HL-60/S4 treated with retinoic acid at 250 ng/mL for 4 days and 3 days (cell line): ENCODE measurements around the gene CNPY1.
"Not testable (repeated sequence)": the region's sequence is repeated elsewhere in the genome, so short reads cannot be mapped to it uniquely, and the experiment has no call there.

ENCODE experiments used
- in situ Hi-C: fragments of 300-500 bp; cut with MboI; formaldehyde crosslinking; loops from 2 replicates; pipeline ENCODE4 v1.7.0; 2022; ENCODE audit warnings: low sequenced_read_pairs

The CNPY1 gene

GRCh38 chr7:155534691-155535090, 11.7 kb downstream of the CNPY1 start:
- in situ Hi-C loops, result no loop called here

GRCh38 chr7:155533827-155534690, 12.3 kb downstream of the CNPY1 start:
- in situ Hi-C loops, result no loop called here

GRCh38 chr7:155533120-155533826, 13.1 kb downstream of the CNPY1 start:
- in situ Hi-C loops, result no loop called here

- in situ Hi-C loops, result no loop called here
Observed at GRCh38 chr7:155532792-155533119, 13.6 kb downstream of the CNPY1 start.

- in situ Hi-C loops, result no loop called here
Observed at GRCh38 chr7:155531681-155532080, 14.7 kb downstream of the CNPY1 start.

- in situ Hi-C loops, result no loop called here
Observed at GRCh38 chr7:155530601-155531000, 15.8 kb downstream of the CNPY1 start.

GRCh38 chr7:155529845-155530244, 16.5 kb downstream of the CNPY1 start:
- in situ Hi-C loops, result no loop called here

GRCh38 chr7:155529346-155529745, 17.0 kb downstream of the CNPY1 start:
- in situ Hi-C loops, result no loop called here

GRCh38 chr7:155527664-155528063, 18.7 kb downstream of the CNPY1 start:
- in situ Hi-C loops, result no loop called here

GRCh38 chr7:155526225-155526624, 20.1 kb downstream of the CNPY1 start:
- in situ Hi-C loops, result no loop called here

GRCh38 chr7:155524018-155524556, 22.3 kb downstream of the CNPY1 start:
- in situ Hi-C loops, result no loop called here

- in situ Hi-C loops, result no loop called here
Observed at GRCh38 chr7:155523168-155523675, 23.1 kb downstream of the CNPY1 start.

GRCh38 chr7:155521743-155522398, 24.5 kb downstream of the CNPY1 start:
- in situ Hi-C loops, result no loop called here

GRCh38 chr7:155521007-155521742, 25.2 kb downstream of the CNPY1 start:
- in situ Hi-C loops, result no loop called here

GRCh38 chr7:155520114-155520513, 26.2 kb downstream of the CNPY1 start:
- in situ Hi-C loops, result no loop called here

GRCh38 chr7:155519358-155519757, 27.0 kb downstream of the CNPY1 start:
- in situ Hi-C loops, result not testable (repeated sequence)

- in situ Hi-C loops, result no loop called here
Observed at GRCh38 chr7:155518633-155519032, 27.7 kb downstream of the CNPY1 start.

- in situ Hi-C loops, result no loop called here
Observed at GRCh38 chr7:155517969-155518368, 28.4 kb downstream of the CNPY1 start.

- in situ Hi-C loops, result no loop called here
Observed at GRCh38 chr7:155517452-155517851, 28.9 kb downstream of the CNPY1 start.

GRCh38 chr7:155516466-155516865, 29.9 kb downstream of the CNPY1 start:
- in situ Hi-C loops, result no loop called here

- in situ Hi-C loops, result no loop called here
Observed at GRCh38 chr7:155515318-155515717, 31.0 kb downstream of the CNPY1 start.
